HepG2 (cell line): ENCODE data around the gene RFX2. TPM values are rescaled to one million over a fixed set of nuclear protein-coding genes. Genes with fewer than 3 reads are reported as not detected.

Experiments
- ARNT ChIP-seq: fragments of 450-650 bp; IDR thresholded peaks from 2 replicates; pipeline ENCODE4 v1.6.1; 2017
- ATF5 ChIP-seq: sonication (generic); formaldehyde crosslinking; IDR thresholded peaks from 2 replicates; pipeline ENCODE4 v1.4.0; 2020; ENCODE audit warnings: mild to moderate bottlenecking, low read depth, missing genetic modification reagents
- ATF7 ChIP-seq, 2 experiments: fragments of 450-650 bp in 1 of 2; sonication (generic) in 1 of 2; formaldehyde crosslinking in 1 of 2; IDR thresholded peaks; 2 replicates each; pipeline versions ENCODE4 v1.4.0 to v1.6.1; 2016 to 2020; ENCODE audit warnings: antibody characterized with exemption in 1 of 2, mild to moderate bottlenecking in 1 of 2, missing genetic modification reagents in 1 of 2
- DRAP1 ChIP-seq: IDR thresholded peaks from 2 replicates; pipeline ENCODE4 v1.6.1; 2016; ENCODE audit warnings: missing genetic modification reagents, missing compliant biosample characterization
- EEA1 ChIP-seq: sonication (generic); formaldehyde crosslinking; IDR thresholded peaks from 2 replicates; pipeline ENCODE4 v1.5.1; 2020; ENCODE audit warnings: mild to moderate bottlenecking, missing genetic modification reagents, borderline replicate concordance
- HNF1A ChIP-seq, 2 experiments: sonication (generic) in 1 of 2; formaldehyde crosslinking in 1 of 2; IDR thresholded peaks; 2 replicates each; pipeline versions ENCODE4 v1.4.0 to v1.6.1; 2016 to 2020; ENCODE audit warnings: borderline replicate concordance in 1 of 2, low read depth in 1 of 2, mild to moderate bottlenecking in 1 of 2, missing genetic modification reagents in 1 of 2
- MLLT10 ChIP-seq: sonication (generic); formaldehyde crosslinking; IDR thresholded peaks from 2 replicates; pipeline ENCODE4 v1.4.0; 2020; ENCODE audit warnings: missing genetic modification reagents
- SYNCRIP ChIP-seq: fragments of 200-400 bp; formaldehyde crosslinking; IDR thresholded peaks from 2 replicates; pipeline ENCODE4 v1.6.1; 2018; ENCODE audit warnings: mild to moderate bottlenecking, low read depth, low read length; ENCODE audit not compliant: insufficient read depth
- ZBTB10 ChIP-seq: sonication (generic); formaldehyde crosslinking; IDR thresholded peaks from 2 replicates; pipeline ENCODE4 v1.4.0; 2020; ENCODE audit warnings: missing genetic modification reagents, borderline replicate concordance
- ZBTB7B ChIP-seq: sonication (generic); formaldehyde crosslinking; IDR thresholded peaks from 2 replicates; pipeline ENCODE4 v1.4.0; 2020; ENCODE audit warnings: missing genetic modification reagents
- ZFP36L2 ChIP-seq: sonication (generic); formaldehyde crosslinking; IDR thresholded peaks from 2 replicates; pipeline ENCODE4 v1.4.0; 2020; ENCODE audit warnings: missing genetic modification reagents
- ZKSCAN5 ChIP-seq: sonication (generic); formaldehyde crosslinking; IDR thresholded peaks from 2 replicates; pipeline ENCODE4 v1.5.1; 2020; ENCODE audit warnings: mild to moderate bottlenecking, missing genetic modification reagents
- ZNF512 ChIP-seq: sonication (generic); formaldehyde crosslinking; IDR thresholded peaks from 2 replicates; pipeline ENCODE4 v1.4.0; 2020; ENCODE audit warnings: mild to moderate bottlenecking, missing genetic modification reagents
- ZNF768 ChIP-seq: sonication (generic); formaldehyde crosslinking; IDR thresholded peaks from 2 replicates; pipeline ENCODE4 v1.4.0; 2020; ENCODE audit warnings: missing genetic modification reagents
- ZSCAN20 ChIP-seq: sonication (generic); formaldehyde crosslinking; IDR thresholded peaks from 2 replicates; pipeline ENCODE4 v1.4.0; 2020; ENCODE audit warnings: missing genetic modification reagents, mild to moderate bottlenecking, borderline replicate concordance
- polyA plus RNA-seq, 8 experiments: library from polyadenylated mRNA; depleted of rRNA in 3 of 8; stranded (reverse) in 7 of 8; unstranded in 1 of 8; fragments of >200 nt; fragmentation: Illumina TruSeq in 4 of 8; extraction: Trizol in 4 of 8; gene quantifications; 2 replicates each; pipeline versions ENCODE4 v1.2.1 to v1.2.3, GENCODE V29; 2011 to 2016; ENCODE audit warnings: low read depth in 4 of 8, missing spikeins in 1 of 8, mixed read lengths in 1 of 8; ENCODE audit not compliant: insufficient read depth in 1 of 8
- total RNA-seq, 5 experiments: library from RNA; depleted of rRNA; stranded (reverse); fragments of >200 nt; fragmentation: Illumina TruSeq; extraction: Trizol; gene quantifications; 2 replicates each; pipeline ENCODE4 v1.2.3, GENCODE V29; 2016; ENCODE audit warnings: low read depth in 1 of 5

RFX2 gene
- total and polyA plus RNA-seq, 2 of the 13 experiments (the other 11 are each of a cell fraction or from before 2014, with no cell fraction given), result 2.8 to 3.3 TPM

- TF ChIP-seq ZBTB7B (peak; percentile 97), HNF1A (IDR thresholded peaks at IDR 0.05; ENCODE audit: low read depth) (no peak), HNF1A (CRISPR knock-in tag; IDR thresholded peaks at IDR 0.05; ENCODE audit: borderline replicate concordance) (peak; percentile 96), ZNF768 (CRISPR knock-in tag) (peak; percentile 86), ATF5 (peak; percentile 100), ZFP36L2 (CRISPR knock-in tag) (peak; percentile 99), ATF7 (IDR thresholded peaks at IDR 0.05) (no peak), ATF7 (CRISPR knock-in tag; IDR thresholded peaks at IDR 0.05) (peak; percentile 99), ZSCAN20 (CRISPR knock-in tag) (peak; percentile 100), ZNF512 (CRISPR knock-in tag) (peak; percentile 95; the same call in 1 of the 2 replicates), ARNT (no peak), ZBTB10 (CRISPR knock-in tag) (peak; percentile 98), MLLT10 (CRISPR knock-in tag) (0 out of 2 replicates have a peak, but pooled peaks have one; percentile 89), ZKSCAN5 (CRISPR knock-in tag) (peak; percentile 89), EEA1 (CRISPR knock-in tag) (peak; percentile 100), DRAP1 (CRISPR knock-in tag) (peak; percentile 97), SYNCRIP (no peak)
These were observed 132.3 kb downstream of the RFX2 start, which contains the start of gene RANBP3 (continued) for GRCh38 chr19:5977785-5978605.
